ENCODE data around the gene PKNOX2.

GRCh38 chr11:125215976-125216375, 51.4 kb downstream of the PKNOX2 start:
- TF ChIP-seq, protein P1, sequence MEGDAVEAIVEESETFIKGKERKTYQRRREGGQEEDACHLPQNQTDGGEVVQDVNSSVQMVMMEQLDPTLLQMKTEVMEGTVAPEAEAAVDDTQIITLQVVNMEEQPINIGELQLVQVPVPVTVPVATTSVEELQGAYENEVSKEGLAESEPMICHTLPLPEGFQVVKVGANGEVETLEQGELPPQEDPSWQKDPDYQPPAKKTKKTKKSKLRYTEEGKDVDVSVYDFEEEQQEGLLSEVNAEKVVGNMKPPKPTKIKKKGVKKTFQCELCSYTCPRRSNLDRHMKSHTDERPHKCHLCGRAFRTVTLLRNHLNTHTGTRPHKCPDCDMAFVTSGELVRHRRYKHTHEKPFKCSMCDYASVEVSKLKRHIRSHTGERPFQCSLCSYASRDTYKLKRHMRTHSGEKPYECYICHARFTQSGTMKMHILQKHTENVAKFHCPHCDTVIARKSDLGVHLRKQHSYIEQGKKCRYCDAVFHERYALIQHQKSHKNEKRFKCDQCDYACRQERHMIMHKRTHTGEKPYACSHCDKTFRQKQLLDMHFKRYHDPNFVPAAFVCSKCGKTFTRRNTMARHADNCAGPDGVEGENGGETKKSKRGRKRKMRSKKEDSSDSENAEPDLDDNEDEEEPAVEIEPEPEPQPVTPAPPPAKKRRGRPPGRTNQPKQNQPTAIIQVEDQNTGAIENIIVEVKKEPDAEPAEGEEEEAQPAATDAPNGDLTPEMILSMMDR (IDR thresholded peaks at IDR 0.05), result no peak
- TF ChIP-seq POLR2A (IDR thresholded peaks at IDR 0.05), result no peak

Data from ovary (tissue), 3 donors.